KMS-11 (cell line): ENCODE data around the gene OSBPL9.

Experiments
- H2AFZ ChIP-seq: fragments of 200-600 bp; sonication (generic); 2 replicates; pipeline ENCODE4 v1.6.1; 2016; ENCODE audit warnings: antibody characterized with exemption, mixed run types, low read depth
- H3K27ac ChIP-seq: fragments of 200-600 bp; sonication (generic); 2 replicates; pipeline ENCODE4 v1.6.1; 2016; ENCODE audit warnings: mild to moderate bottlenecking, mixed run types
- H3K27me3 ChIP-seq: fragments of 200-600 bp; sonication (generic); 2 replicates; pipeline ENCODE4 v1.6.1; 2017; ENCODE audit warnings: mild to moderate bottlenecking, low read depth, mixed run types, moderate library complexity; ENCODE audit not compliant: insufficient read depth
- H3K36me3 ChIP-seq: fragments of 200-600 bp; sonication (generic); 2 replicates; pipeline ENCODE4 v1.6.1; 2017; ENCODE audit warnings: mild to moderate bottlenecking, mixed run types; ENCODE audit not compliant: insufficient read depth
- H3K4me1 ChIP-seq: fragments of 200-600 bp; sonication (generic); 2 replicates; pipeline ENCODE4 v1.6.1; 2016; ENCODE audit warnings: mild to moderate bottlenecking, low read depth, mixed run types; ENCODE audit not compliant: poor library complexity, severe bottlenecking
- H3K4me2 ChIP-seq: fragments of 200-600 bp; sonication (generic); 2 replicates; pipeline ENCODE4 v1.7.0; 2016; ENCODE audit warnings: mild to moderate bottlenecking, mixed run types
- H3K4me3 ChIP-seq: fragments of 200-600 bp; sonication (generic); IDR thresholded peaks from 2 replicates; pipeline ENCODE4 v1.6.1; 2017; ENCODE audit warnings: low read depth, low read length, mixed read lengths; ENCODE audit not compliant: insufficient read depth
- H3K79me2 ChIP-seq: fragments of 200-600 bp; sonication (generic); 2 replicates; pipeline ENCODE4 v1.6.1; 2016; ENCODE audit warnings: low read depth, mixed run types; ENCODE audit not compliant: insufficient read depth
- H3K9ac ChIP-seq: fragments of 200-600 bp; sonication (generic); 2 replicates; pipeline ENCODE4 v1.6.1; 2016; ENCODE audit warnings: mild to moderate bottlenecking, mixed run types
- H4K20me1 ChIP-seq: fragments of 200-600 bp; sonication (generic); 2 replicates; pipeline ENCODE4 v1.6.1; 2016; ENCODE audit warnings: mild to moderate bottlenecking, mixed run types; ENCODE audit not compliant: insufficient read depth
- TF ChIP-seq, protein P1 (sequence below): fragments of 200-600 bp; sonication (generic); conservative IDR thresholded peaks from 2 replicates; pipeline ENCODE4 v1.6.1; 2017; ENCODE audit warnings: low read depth, mild to moderate bottlenecking, antibody characterized with exemption, low read length, moderate library complexity, mixed read lengths

Gene OSBPL9

DNA sequence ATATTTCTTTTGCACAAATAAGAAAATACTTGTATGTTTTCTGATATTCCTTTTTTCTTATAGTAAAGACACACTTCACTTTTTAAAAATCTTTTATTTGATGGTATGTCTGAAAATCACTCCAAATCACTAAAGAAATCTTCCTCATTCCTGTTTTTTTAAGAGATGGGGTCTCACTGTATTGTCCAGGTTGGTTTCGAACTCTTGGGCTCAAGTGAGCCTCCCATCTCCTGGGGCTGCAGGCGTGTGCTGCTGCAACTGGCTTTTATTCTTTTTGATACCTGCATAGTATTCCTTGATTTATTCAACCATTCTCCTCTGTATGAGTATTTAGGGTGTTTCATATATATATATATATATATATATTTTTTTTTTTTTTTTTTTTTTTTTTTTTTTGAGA lies 88.1 kb downstream of the OSBPL9 start:
- no peaks in the 10 kb centered on the region for H4K20me1 ChIP-seq
- no peaks in the 10 kb centered on the region for H3K4me1 ChIP-seq
- H3K9ac ChIP-seq = no peak overlapping the region
- H3K27me3 ChIP-seq = no peaks in the 10 kb centered on the region
- TF ChIP-seq, protein P1, sequence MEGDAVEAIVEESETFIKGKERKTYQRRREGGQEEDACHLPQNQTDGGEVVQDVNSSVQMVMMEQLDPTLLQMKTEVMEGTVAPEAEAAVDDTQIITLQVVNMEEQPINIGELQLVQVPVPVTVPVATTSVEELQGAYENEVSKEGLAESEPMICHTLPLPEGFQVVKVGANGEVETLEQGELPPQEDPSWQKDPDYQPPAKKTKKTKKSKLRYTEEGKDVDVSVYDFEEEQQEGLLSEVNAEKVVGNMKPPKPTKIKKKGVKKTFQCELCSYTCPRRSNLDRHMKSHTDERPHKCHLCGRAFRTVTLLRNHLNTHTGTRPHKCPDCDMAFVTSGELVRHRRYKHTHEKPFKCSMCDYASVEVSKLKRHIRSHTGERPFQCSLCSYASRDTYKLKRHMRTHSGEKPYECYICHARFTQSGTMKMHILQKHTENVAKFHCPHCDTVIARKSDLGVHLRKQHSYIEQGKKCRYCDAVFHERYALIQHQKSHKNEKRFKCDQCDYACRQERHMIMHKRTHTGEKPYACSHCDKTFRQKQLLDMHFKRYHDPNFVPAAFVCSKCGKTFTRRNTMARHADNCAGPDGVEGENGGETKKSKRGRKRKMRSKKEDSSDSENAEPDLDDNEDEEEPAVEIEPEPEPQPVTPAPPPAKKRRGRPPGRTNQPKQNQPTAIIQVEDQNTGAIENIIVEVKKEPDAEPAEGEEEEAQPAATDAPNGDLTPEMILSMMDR = no peak
- no peak overlapping the region for H3K4me3 ChIP-seq
- H2AFZ ChIP-seq = no peak overlapping the region
- no peaks in the 10 kb centered on the region for H3K79me2 ChIP-seq
- H3K4me2 ChIP-seq = no peak overlapping the region
- no peaks in the 10 kb centered on the region for H3K36me3 ChIP-seq
- H3K27ac ChIP-seq = no peak overlapping the region

DNA sequence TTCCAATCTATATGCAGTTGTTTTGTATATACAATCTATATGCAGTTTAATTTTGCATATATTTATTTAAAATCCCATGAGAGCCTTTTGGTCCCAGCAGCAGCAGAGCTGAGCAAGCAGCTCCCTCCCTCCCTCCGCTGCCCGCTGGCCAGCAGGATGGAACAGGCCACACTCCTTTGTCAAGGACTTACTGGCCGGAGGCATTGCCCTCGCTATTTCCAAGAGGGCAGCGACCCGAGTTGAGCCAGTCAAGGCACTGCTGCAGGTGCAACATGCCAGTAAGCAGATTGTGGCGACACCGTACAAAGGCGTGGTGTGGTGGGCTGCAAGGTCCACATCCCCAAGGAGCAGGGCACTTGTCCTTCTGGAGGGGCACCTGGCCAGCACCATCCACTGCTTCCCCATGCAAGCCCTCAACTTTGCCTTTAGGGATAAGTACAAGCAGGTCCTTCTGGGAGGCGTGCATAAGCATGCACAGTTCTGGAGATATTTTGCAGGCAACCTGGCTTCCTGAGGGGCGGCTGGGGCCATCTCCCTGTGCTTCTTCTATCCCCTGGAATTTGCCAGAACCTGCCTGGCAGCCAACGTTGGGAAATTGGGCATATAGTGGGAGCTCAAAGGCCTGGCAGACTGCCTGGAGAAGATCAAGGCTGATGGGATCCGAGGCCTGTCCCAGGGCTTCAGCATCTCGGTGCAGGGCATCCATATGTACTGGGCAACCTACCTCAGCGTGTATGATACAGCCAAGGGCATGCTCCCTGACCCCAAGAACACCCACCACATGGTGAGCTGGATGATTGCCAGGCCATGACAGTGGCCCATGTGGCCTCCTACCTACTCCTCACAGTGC lies 92.2 kb downstream of the OSBPL9 start:
- Histone ChIP-seq H3K79me2 (no peaks in the 10 kb centered on the region), H3K4me2 (no peak overlapping the region), H3K9ac (no peak overlapping the region), H3K4me3 (no peak overlapping the region), H3K36me3 (no peaks in the 10 kb centered on the region), H3K4me1 (no peaks in the 10 kb centered on the region), H3K27me3 (no peaks in the 10 kb centered on the region), H3K27ac (no peak overlapping the region), H2AFZ (no peak overlapping the region), H4K20me1 (no peaks in the 10 kb centered on the region)
- TF ChIP-seq, protein P1 = no peak

DNA sequence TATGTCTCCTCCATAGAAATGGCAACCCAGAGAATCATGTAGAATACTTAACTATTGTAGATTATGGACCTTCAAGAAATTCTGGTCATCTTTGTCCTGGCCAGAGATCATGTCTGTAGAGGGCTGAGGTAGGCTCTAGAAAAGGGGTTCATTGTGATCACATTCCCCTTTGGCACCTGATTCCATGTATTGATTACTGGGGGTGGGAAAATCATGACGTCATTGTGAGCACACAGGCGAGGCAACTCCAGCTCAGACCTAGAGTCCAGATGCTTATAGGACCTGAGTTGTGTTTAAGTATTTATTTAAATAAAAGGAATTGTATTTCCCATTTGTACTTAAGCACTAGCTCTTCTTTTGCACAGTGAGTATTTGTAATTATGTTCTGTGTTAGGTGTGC lies 93.1 kb downstream of the OSBPL9 start:
- Histone ChIP-seq H2AFZ (no peak overlapping the region), H3K27me3 (no peaks in the 10 kb centered on the region), H3K4me2 (no peak overlapping the region), H3K9ac (no peak overlapping the region), H4K20me1 (no peaks in the 10 kb centered on the region), H3K4me1 (no peaks in the 10 kb centered on the region), H3K27ac (no peak overlapping the region), H3K4me3 (no peak overlapping the region), H3K36me3 (no peaks in the 10 kb centered on the region), H3K79me2 (no peaks in the 10 kb centered on the region)
- TF ChIP-seq, protein P1 = no peak

DNA sequence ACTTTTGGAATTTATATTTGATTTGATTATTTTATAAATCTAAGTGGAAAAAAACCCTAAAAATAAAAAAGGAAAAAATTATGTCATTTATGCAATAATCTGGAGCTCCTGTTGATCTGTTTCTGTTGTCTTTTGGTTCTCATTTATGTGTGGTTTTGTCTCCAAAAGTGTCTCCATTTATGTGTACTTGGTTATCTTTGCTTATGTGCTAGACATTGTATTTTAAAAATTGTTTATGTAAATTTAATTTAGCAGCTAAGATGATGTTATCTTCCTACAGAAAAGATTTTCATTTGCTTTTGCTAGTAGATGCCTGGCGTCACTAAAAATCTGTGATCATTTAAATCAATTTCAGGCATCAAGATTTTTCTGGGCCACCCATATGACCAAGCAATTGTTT lies 95.7 kb downstream of the OSBPL9 start:
- no peaks in the 10 kb centered on the region for H3K27me3 ChIP-seq
- H4K20me1 ChIP-seq = no peaks in the 10 kb centered on the region
- no peak overlapping the region for H2AFZ ChIP-seq
- no peaks in the 10 kb centered on the region for H3K4me1 ChIP-seq
- no peak overlapping the region for H3K9ac ChIP-seq
- H3K27ac ChIP-seq = no peak overlapping the region
- no peak overlapping the region for H3K4me2 ChIP-seq
- H3K79me2 ChIP-seq = no peaks in the 10 kb centered on the region
- no peak overlapping the region for H3K4me3 ChIP-seq
- TF ChIP-seq, protein P1 = no peak
- H3K36me3 ChIP-seq = no peaks in the 10 kb centered on the region
